GM19099 (cell line): Measurements from ENCODE around the gene C11orf42.

Experiments used
- POLR2A ChIP-seq: IDR thresholded peaks from 3 replicates; pipeline ENCODE4 v1.6.1; 2011; ENCODE audit warnings: low read depth; ENCODE audit not compliant: insufficient read length; ENCODE audit errors: extremely low read depth

The C11orf42 gene

DNA sequence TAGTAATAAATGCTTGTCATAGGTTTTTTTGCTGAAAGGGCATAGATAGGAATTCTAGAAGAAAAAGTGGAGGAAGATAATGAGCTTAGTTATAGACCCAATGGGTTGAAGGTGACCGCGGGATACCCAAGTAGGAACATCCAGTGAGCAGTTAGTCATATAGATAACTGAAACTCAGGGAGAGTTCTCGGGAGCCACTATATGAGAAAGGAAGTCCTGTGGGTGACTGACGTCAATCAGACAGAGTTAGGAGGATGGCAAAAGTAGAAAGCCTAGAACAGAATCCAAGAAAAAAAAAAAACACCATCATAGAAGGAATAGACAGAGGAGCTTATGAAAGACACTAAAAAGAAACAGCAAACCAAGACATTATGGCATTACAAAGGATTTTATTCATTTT, 31.9 kb downstream of the C11orf42 start:
- no peak for TF ChIP-seq POLR2A

DNA sequence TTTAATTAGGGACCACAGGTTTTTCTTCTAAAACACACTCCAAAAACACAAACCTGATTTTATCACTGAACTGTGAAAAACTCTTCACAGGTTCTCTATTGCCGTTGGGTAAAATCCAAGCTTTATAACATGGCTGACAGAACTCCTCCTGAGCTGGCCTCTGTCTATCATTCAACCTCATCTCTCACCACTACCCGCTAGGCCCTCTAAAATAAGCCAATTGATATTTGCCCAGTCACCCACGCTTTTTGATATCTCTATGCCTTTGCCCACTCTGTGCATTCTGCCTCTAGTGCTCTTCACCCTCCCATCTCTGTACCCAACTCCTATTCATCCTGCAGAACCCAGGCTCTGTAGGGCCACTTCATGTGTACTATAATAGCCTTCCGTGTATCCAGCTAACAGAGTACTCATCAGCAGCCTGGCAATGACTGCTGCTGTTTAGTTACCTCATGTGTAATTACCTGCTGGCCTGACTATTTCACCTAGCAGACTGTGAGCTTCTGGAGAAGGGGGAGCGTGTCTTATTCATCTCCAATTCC, 32.5 kb downstream of the C11orf42 start:
- TF ChIP-seq POLR2A, result no peak

DNA sequence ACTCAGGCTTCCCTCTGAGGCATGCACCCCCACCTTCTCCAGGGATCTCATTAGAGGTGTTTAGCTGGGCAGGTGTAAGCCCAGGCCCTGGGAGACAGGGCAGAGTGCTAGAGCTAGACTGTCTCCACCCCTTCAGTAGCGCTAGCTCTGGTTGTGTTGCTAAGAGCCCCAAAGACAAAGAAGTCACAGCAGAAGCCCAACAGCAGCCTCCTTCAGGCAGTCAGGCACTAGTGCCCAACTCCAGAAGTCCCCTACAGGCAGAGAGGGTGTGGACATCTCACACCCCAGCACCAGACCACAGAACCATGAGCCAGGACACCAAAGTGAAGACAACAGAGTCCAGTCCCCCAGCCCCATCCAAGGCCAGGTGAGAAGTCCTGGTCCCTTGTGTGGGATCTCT, 33.5 kb downstream of the C11orf42 start, which contains the start of gene CNGA4:
Gene CNGA4, plus strand, starts transcription at position 188 of the 400 bp plus-strand sequence. Its CDS starts 118 bp downstream, at position 306.
- no peak for TF ChIP-seq POLR2A

DNA sequence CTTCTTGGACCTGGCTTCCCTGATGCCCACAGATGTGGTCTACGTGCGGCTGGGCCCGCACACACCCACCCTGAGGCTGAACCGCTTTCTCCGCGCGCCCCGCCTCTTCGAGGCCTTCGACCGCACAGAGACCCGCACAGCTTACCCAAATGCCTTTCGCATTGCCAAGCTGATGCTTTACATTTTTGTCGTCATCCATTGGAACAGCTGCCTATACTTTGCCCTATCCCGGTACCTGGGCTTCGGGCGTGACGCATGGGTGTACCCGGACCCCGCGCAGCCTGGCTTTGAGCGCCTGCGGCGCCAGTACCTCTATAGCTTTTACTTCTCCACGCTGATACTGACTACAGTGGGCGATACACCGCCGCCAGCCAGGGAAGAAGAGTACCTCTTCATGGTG, 34.8 kb downstream of the C11orf42 start:
- TF ChIP-seq POLR2A, result no peak

DNA sequence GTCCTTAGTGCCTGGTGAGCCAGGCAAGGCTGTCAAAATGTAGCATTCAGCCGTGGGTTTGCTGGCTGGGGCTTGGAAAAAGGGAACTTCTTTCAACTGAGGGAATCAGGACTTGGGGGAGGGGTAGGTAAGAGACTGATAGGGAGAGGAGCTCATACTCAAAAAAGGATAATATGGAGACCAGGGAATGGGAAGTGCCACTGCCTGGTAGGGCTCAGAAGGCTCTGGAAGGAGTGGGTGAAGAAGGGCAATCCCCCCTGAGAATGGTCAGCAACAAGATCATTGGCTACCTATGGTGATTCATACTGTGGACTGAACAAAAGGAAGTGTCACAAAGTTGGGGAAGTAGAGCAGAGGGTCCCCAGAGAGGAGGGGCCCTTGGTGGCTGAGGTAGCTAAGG, 35.4 kb downstream of the C11orf42 start:
- no peak for TF ChIP-seq POLR2A

DNA sequence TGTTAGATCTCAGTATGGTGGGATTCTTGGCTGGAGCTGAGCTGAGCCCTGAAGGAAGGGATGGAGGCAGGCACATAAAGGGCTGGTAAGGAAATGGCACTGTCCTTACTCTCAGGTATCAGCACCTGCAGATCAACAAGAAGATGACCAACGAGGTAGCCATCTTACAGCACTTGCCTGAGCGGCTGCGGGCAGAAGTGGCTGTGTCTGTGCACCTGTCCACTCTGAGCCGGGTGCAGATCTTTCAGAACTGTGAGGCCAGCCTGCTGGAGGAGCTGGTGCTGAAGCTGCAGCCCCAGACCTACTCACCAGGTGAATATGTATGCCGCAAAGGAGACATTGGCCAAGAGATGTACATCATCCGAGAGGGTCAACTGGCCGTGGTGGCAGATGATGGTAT, 36.0 kb downstream of the C11orf42 start:
- TF ChIP-seq POLR2A, result no peak

DNA sequence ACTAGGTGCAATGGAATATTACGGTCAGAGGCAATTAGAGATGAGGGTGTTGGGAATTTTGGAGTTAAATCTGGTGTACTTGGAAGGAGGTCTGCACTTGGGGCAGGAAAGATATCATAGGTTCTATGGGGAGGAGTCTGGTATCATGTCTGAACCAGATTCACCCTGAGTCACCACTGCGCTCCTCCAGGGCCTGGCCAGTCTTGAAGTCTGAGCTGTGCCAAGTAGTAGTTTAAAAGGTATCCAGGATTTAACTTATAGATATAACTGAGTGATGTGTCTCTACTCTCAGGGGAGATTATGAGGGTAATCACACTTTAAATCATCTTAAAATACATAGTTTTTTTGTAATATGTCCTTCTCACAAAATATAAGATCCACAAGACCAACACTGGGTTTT, 40.2 kb downstream of the C11orf42 start:
- TF ChIP-seq POLR2A, result no peak

DNA sequence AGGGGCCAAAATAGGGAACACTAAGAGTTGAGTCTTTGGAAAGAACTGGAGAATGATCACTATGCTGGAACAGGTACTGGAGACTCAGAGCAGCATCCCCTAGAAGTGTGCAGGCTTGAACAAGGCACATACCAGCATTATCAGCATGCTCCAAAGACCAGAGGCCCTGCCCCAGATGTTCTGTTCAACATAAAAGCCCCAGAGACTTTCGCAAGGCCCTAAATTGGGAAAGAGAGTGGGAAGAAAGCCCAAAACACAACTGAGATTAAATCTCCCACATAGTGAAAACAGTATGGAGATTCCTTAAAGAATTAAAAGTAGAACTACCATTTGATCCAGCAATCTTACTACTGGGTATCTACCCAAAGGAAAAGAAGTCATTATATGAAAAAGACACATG, 42.9 kb downstream of the C11orf42 start:
- TF ChIP-seq POLR2A, result no peak

DNA sequence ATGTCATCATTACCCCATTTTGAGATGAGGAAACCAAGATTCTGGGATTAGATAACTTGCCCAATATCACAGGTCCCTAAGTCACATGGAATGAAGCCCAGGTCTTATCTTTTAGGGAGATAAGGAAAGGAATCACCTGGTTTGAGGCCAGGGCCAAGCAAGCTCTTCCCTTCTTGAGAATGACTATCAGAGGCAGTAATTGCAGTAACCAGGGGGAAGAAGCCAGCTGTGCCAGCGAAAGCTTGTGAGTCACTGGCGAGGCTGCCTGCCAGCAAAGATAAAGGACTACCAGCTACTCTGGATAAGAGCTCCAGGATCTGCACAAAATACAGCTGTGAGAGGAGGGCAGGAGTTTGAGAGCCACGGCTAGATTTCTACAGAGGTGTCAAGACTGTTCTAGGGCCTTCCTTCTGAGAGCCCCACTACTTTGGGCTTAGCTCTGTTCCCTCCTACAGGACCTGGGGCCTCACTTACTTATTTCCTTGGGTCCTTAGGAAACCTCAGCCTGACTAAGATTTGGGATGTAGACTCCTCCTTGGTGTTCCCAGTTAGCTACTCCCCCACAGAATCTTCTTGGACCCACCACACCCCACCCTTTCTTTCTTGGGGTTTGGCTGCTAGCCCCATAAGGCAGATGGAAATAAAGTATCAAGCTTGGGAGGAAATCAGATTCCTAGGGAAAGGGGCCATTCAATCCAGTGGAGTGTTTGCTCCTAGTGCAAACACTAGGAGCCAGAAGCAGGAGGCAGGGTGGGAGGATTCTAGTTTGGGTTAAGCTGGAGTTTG, 44.6 kb downstream of the C11orf42 start:
- TF ChIP-seq POLR2A, result no peak

DNA sequence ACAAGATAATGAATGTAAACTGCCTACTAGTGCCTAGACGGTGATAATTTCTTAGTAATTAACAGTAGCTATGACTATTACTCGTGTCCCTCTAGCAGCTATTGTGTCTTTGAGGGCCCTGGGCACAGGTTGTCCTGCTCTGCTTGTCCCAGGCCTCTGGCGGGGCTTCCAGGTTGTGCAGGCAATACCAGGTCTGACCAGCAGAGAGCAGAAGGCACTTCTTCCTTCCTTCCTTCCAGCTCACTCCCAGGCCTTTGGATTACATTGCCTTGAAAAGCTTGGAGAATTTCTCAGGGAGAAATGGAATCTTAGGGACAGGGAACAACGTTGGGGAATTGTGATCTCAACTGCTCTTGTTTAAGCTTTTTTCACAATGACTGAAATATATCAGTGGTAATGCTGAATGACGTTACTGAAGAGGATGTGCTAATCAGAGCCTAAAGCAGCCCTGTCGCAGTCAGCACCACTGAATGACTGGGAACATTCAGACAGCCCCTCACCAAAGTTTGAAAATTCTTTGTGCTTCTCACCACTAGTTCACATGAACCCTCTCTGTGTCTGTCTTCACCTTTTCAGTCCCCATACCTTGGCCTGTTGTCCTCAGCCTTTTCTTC, 45.9 kb downstream of the C11orf42 start:
- TF ChIP-seq POLR2A, result no peak

DNA sequence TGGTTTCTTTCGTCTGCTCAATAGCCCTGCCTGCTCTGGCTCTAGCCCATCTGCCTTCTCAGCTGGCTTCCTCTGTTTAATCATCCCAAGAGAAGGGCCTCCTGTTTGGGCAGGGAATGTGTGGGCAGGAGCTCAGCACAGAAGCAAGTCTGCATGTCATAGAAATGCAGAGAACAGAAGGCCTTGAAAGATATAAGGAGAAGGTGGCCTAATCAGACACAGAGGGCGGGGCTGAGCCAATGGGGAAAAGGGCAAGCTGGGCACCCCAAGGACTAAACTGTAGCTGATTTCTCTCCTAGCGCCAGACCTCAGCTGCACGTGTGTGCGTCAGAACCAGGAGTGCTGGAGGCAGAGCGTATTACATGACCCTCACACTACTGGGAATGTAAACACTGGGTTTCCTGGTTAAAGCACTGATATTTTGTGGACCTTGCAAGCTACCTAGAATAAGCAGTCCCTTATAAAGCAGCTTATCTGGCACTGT, 46.7 kb downstream of the C11orf42 start:
- TF ChIP-seq POLR2A, result no peak

DNA sequence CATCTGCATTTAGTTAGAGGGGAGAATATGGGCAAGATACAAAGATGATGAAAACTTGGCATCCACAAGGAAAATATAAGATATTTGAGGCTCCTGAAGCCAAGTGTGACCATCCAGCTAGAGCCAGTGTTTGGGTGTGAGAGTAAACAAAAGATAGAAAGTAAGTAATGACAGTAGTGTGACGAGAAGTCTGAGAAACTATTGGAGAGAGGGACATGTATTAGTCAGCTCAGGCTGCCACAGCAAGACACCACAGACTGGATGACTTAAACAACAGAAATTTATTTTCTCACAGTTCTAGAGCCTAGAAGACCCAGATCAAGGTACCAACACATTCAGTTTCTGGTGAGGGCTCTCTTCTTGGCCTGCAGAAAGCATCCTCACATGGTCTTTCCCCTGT, 47.8 kb downstream of the C11orf42 start:
- no peak for TF ChIP-seq POLR2A

DNA sequence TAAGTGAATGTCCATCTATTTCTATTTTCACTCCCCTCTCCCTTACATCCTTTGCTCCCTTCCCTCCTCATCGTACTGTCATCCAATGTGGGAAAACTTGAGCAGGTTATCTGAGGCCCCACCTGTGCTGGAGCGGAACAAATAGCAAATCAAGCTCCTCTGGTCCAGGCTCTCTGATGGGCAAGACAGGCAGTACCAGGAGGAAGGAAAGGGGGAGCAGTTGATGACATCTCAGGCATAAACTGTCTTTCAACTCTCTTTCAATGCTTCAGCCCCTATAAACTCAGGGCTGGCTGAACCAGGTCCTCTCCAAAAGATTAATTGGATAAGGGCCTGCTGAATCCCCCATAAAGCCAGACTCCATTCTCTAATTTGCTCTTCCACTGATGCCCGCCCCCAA, 52.8 kb downstream of the C11orf42 start:
- TF ChIP-seq POLR2A, result no peak

DNA sequence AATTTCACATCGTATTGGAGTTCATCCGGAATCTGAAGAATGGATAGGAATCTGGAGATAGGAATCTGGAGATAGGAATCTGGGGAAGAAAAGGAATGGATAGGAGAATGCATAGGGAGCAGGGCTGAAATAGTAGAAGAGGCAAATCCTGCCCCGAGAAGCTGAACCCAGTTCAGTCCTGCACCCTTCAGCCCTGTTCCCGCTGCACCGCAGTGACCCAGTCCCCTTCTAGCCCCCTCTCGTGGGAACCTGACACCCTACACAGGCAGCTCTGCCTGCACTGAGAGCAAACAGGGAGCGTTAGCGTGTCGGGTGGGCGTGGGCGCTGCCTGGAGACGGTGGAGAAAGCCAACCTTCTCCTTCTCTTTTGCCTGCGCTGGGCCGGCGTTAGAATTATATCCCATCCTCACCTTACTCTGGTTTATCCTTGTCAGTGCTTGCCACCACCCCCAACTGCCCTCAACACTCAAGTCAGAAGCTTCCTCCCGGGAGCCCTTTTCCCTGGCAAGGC, 53.3 kb downstream of the C11orf42 start:
- TF ChIP-seq POLR2A, result no peak

DNA sequence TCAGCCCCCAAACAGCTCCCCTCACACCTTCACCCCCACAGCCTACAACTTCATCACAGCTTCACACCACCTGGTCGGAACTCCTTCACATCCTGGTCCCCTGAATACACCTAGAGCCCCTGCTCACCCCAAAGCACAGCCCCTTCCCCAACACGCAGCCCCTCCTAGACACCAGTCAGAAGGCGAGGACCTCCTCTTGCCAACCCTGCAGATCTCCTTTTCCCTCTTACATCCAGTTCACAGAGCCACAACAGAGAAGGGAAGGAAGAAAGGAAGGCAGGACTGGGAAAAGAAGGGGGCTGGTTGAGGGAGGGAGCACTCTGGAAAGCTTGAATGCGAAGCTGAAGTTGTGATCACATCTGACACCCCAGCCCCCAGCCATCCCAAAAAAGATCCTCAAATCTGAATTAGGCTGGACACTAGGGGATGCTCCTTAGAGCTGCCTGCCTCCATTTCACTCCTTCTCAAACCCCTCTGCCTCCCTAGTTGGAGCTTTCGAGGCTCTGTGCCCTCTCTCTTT, 54.9 kb downstream of the C11orf42 start:
- TF ChIP-seq POLR2A, result no peak
